Activated T-cell treated with anti-CD3 and anti-CD28 coated beads, Interleukin-2, amount 50 U/mL, for 24 hours (primary cell): ENCODE measurements around the gene BANP.
"Not testable (repeated sequence)": the region's sequence is repeated elsewhere in the genome, so short reads cannot be mapped to it uniquely, and the experiment has no call there.

Experiments
- DNase-seq: peaks from one replicate; pipeline ENCODE4 v3.0.0-alpha.2; 2020
- H3K27ac Mint-ChIP-seq: 2 replicates; pipeline ENCODE4 v1.8.0; 2020; ENCODE audit warnings: mild to moderate bottlenecking, mixed read lengths
- H3K27me3 Mint-ChIP-seq: 2 replicates; pipeline ENCODE4 v1.8.0; 2020; ENCODE audit warnings: mixed read lengths
- H3K36me3 Mint-ChIP-seq: 2 replicates; pipeline ENCODE4 v1.8.0; 2020; ENCODE audit warnings: low read depth, mixed read lengths
- H3K4me1 Mint-ChIP-seq: 2 replicates; pipeline ENCODE4 v1.8.0; 2020; ENCODE audit warnings: low read depth, mixed read lengths
- H3K4me3 Mint-ChIP-seq: 2 replicates; pipeline ENCODE4 v1.8.0; 2020; ENCODE audit warnings: mild to moderate bottlenecking, moderate library complexity, mixed read lengths
- H3K9me3 Mint-ChIP-seq: 2 replicates; pipeline ENCODE4 v1.8.0; 2020; ENCODE audit warnings: mixed read lengths

The BANP gene

GRCh38 chr16:87936375-87937230 is 14.6 kb upstream of the BANP start, which contains the start of gene CA5A:
Gene CA5A, minus strand, starts transcription at chr16:87936529. Its CDS starts 79 bp downstream, at chr16:87936450.
- Mint-ChIP-seq H3K27ac (no peak within 1 kb of the TSS), H3K36me3 (no peaks in the 10 kb centered on the region), H3K27me3 (no peaks in the 10 kb centered on the region), H3K9me3 (peaks cover 3% of the 10 kb centered on the region), H3K4me1 (peaks cover 7% of the 10 kb centered on the region), H3K4me3 (no peak within 1 kb of the TSS)
- DNase-seq: no peak

- not testable (repeated sequence) for H3K27me3 Mint-ChIP-seq, DNase-seq, H3K4me1 Mint-ChIP-seq, H3K4me3 Mint-ChIP-seq, H3K27ac Mint-ChIP-seq, H3K9me3 Mint-ChIP-seq, H3K36me3 Mint-ChIP-seq
These were observed 14.0 kb upstream of the BANP start for GRCh38 chr16:87937231-87937542.

DNA sequence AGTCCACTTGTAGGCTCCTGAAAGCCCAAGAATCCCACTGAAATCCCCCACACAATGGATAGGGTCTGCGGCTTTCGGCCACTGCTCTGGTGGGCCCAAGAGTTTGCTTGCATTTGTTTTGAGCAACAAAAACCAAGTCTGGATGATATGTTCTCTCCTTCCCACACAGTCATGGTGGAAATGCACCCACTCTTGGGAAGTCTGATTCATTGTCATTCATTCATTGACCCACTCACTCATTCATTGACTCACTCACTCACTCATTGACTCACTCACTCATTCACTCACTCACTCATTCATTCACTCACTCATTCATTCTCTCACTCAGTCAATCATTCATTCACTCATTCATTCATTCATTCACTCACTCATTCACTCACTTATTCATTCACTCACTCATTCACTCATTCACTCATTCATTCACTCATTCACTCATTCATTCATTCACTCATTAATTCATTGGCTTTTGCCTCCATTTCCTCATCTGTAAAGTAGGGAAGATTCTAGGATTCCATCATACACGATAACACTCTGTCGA is 12.8 kb upstream of the BANP start:
- H3K4me3 Mint-ChIP-seq: no peak overlapping the region
- peaks cover 7% of the 10 kb centered on the region for H3K4me1 Mint-ChIP-seq
- no peaks in the 10 kb centered on the region for H3K36me3 Mint-ChIP-seq
- H3K27me3 Mint-ChIP-seq: no peaks in the 10 kb centered on the region
- no peak for DNase-seq
- peaks cover 3% of the 10 kb centered on the region for H3K9me3 Mint-ChIP-seq
- H3K27ac Mint-ChIP-seq: peak overlapping the region; percentile 8

DNA sequence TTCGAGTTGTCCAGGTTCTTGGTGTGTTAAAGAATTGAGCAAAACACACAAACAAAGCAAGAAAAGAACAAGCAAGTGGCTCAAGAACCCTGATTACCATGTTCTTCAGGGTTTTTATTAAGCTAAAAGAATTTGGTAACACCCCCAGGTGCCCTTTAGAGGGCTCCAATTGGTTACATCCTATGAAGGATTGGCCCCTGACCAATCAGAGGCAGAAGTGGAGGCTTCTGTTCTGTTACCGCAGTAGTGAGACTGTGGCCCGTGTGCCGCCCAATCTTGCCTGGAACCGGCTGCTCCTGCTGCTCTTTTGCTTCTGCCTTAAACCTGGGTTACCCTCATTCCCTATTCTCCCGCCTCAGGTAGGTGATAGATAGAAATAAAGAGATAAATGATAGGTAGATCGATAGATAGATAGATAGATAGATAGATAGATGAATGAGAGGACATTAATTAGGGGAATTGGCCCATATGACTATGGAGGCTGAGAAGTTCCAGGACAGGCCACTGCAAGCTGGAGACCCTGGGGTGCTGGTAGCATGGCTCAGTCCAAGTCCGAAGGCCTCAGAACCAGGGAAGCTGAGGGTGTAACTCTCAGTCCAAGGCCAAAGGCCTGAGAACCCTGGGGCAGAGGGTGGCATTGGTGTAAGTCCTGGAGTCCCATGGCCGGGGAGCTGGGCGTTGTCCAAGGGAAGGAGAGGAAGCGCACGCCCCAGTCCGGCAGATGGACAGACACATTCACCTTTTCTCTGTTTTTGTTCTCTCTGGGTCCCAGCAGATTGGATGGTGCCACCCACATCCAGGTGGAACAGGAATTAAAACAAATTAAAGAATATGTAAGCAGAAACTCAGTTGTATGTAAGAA is 11.4 kb upstream of the BANP start:
- H3K9me3 Mint-ChIP-seq: peaks cover 3% of the 10 kb centered on the region
- H3K4me1 Mint-ChIP-seq: peaks cover 7% of the 10 kb centered on the region
- no peak overlapping the region for H3K4me3 Mint-ChIP-seq
- H3K27ac Mint-ChIP-seq: no peak overlapping the region
- no peaks in the 10 kb centered on the region for H3K27me3 Mint-ChIP-seq
- no peaks in the 10 kb centered on the region for H3K36me3 Mint-ChIP-seq
- DNase-seq: no peak

GRCh38 chr16:87942680-87943079 is 8.6 kb upstream of the BANP start:
- Mint-ChIP-seq H3K27me3 (no peaks in the 10 kb centered on the region), H3K27ac (no peak overlapping the region), H3K9me3 (peaks cover 3% of the 10 kb centered on the region), H3K4me3 (no peak overlapping the region), H3K36me3 (no peaks in the 10 kb centered on the region), H3K4me1 (peaks cover 7% of the 10 kb centered on the region)
- DNase-seq: no peak

- no peaks in the 10 kb centered on the region for H3K27me3 Mint-ChIP-seq
- H3K9me3 Mint-ChIP-seq: no peaks in the 10 kb centered on the region
- H3K4me1 Mint-ChIP-seq: peaks cover 10% of the 10 kb centered on the region
- no peak for DNase-seq
- H3K4me3 Mint-ChIP-seq: no peak overlapping the region
- H3K27ac Mint-ChIP-seq: no peak overlapping the region
- no peaks in the 10 kb centered on the region for H3K36me3 Mint-ChIP-seq
These were observed 5.7 kb upstream of the BANP start for GRCh38 chr16:87945351-87946042.

DNA sequence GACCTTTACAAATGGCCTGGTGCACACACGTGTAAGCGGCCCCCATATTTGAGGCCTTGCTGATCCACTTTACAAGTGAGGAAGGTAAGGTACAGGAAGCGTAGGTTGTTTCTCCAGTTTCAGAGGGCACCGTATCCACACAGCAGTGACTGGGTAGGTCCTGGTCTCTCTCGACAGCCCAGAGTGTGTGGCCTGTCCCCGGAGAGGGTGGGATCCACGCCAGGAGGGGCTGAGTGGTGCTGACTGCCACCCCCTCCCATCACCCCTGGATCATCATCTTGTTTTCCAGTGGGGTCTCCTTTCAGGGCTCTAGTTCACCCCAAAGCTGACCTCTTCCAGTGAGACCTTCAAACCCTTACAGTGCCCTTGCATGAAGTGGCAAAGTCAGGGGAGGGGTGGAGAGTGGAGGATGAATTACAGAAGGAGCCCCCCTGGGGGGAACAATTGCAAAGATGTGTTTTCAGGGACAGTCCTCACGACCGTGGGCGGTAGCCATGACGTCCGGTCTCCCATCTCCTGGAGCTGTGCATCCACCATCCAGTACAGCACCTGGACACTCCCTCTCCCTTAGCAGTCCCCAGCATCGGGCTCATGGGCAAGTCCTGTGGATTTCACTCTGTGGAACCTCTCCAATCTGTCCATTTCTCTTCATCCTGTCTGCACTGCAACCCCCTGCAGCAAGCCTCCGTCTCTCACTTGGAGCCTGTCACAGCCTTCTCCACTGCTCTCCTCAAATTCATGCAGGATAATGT is 4.5 kb upstream of the BANP start:
- no peak for DNase-seq
- no peak overlapping the region for H3K4me3 Mint-ChIP-seq
- H3K4me1 Mint-ChIP-seq: peaks cover 13% of the 10 kb centered on the region
- no peaks in the 10 kb centered on the region for H3K27me3 Mint-ChIP-seq
- peaks cover 4% of the 10 kb centered on the region for H3K36me3 Mint-ChIP-seq
- H3K9me3 Mint-ChIP-seq: no peaks in the 10 kb centered on the region
- no peak overlapping the region for H3K27ac Mint-ChIP-seq

DNA sequence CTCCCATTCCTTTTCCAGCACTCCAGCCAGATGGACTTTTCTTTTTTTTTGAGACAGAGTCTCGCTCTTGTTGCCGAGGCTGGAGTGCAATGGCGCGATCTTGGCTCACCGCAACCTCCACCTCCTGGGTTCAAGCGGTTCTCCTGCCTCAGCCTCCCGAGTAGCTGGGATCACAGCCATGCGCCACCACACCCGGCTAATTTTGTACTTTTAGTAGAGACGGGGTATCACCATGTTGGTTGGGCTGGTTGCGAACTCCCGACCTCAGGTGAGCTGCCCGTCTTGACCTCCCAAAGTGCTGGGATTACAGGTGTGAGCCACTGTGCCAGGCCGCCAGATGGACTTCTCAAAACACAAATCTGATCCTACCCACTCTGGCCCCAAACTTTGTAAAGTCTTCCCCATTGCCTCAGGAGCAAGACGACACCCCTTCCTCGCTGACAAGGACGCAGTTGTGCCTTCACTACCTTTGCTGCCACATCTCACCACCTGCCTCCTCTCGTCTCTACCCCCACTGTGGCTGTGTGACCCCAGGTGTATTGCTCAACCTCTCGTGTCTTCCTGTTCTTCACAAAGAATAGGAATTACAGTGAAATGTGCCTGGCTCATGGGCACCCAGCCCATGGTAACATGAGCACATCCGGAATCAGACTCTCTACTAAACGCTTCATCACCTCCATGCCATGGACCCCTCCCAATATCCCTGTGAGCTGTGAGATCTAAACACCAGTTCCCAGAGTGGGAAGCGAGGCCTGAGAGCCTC is 3.7 kb upstream of the BANP start:
- Mint-ChIP-seq H3K4me3 (no peak overlapping the region), H3K27ac (no peak overlapping the region), H3K36me3 (peaks cover 10% of the 10 kb centered on the region), H3K27me3 (no peaks in the 10 kb centered on the region), H3K4me1 (peaks cover 18% of the 10 kb centered on the region), H3K9me3 (no peaks in the 10 kb centered on the region)
- no peak for DNase-seq

GRCh38 chr16:87948119-87948545 is 3.1 kb upstream of the BANP start:
- DNase-seq: no peak
- H3K27ac Mint-ChIP-seq: peak overlapping the region; percentile 4
- H3K27me3 Mint-ChIP-seq: no peaks in the 10 kb centered on the region
- no peaks in the 10 kb centered on the region for H3K9me3 Mint-ChIP-seq
- H3K4me1 Mint-ChIP-seq: peaks cover 24% of the 10 kb centered on the region
- H3K4me3 Mint-ChIP-seq: no peak overlapping the region
- peaks cover 15% of the 10 kb centered on the region for H3K36me3 Mint-ChIP-seq

- Mint-ChIP-seq H3K27me3 (no peaks in the 10 kb centered on the region), H3K9me3 (no peaks in the 10 kb centered on the region), H3K27ac (peak overlapping the region; percentile 4), H3K36me3 (peaks cover 21% of the 10 kb centered on the region), H3K4me1 (peaks cover 29% of the 10 kb centered on the region), H3K4me3 (no peak overlapping the region)
- DNase-seq: no peak
These were observed 2.5 kb upstream of the BANP start for GRCh38 chr16:87948735-87949070.

- Mint-ChIP-seq H3K27me3 (no peaks in the 10 kb centered on the region), H3K27ac (peak overlapping the region; percentile 4), H3K4me1 (peaks cover 34% of the 10 kb centered on the region), H3K36me3 (peaks cover 26% of the 10 kb centered on the region), H3K4me3 (peak overlapping the region; percentile 38), H3K9me3 (no peaks in the 10 kb centered on the region)
- no peak for DNase-seq
These were observed 2.0 kb upstream of the BANP start for GRCh38 chr16:87949071-87949744.

DNA sequence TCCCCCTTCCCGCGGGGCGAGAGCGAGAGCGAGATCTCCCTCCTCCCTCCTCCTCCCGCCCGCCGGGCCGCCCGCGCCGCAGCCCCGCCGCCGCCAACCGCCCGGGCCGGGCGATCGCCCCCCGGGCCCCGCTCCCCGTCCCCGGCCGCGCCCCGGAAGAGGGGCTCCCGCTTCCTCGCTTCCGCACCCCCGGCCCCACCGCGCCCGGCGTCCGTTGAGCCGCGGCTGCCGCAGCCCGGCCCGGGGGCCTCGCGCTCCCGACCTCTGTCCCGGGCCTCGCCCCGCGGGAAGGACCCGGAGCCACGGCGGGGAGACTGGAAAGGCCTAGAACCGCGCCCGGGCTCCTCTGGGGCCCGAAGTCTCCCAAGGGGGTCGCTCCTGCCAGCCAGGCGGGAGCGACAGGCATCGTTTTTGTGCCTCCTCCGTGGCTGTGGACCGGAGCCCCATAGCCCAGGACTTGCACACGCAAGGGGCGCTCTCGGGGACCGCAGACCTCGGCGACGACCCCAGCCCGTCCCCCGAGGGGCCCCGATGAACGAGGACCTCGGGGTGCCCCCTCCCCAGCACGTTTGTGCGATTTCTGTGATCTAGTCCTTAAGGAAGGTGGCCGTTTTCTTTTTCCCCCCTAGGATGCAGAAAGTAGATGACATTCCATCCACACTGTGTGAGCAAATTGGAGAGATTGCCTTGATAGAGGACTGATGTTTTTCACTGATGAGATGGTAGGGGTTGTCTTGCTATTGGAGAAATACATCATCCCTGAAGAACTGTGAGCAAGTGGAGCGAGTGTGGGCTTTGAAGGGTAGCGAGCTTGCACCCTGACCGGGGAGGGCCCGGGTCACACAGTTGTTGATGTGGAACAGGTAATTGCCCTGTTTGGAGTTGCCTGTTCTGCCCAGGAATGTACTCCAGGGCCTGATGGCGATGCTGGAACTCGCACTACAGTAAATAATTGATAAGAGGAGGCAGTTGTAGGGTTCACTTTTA is 611 bp downstream of the BANP start:
- H3K4me3 Mint-ChIP-seq: peak overlapping the region; percentile 91
- H3K9me3 Mint-ChIP-seq: no peaks in the 10 kb centered on the region
- peaks cover 44% of the 10 kb centered on the region for H3K36me3 Mint-ChIP-seq
- H3K27ac Mint-ChIP-seq: peak overlapping the region; percentile 99
- DNase-seq: peak; percentile 45
- H3K4me1 Mint-ChIP-seq: peaks cover 61% of the 10 kb centered on the region
- H3K27me3 Mint-ChIP-seq: no peaks in the 10 kb centered on the region
